Gastrocnemius medialis (tissue), 4 donors: ENCODE data around the gene PCCA. TPM values are rescaled to one million over a fixed set of nuclear protein-coding genes. Genes with fewer than 3 reads are reported as not detected.

Experiments used
- ATAC-seq, 2 donors: fragments of 150-250 bp; one replicate each; pipeline ENCODE4 v1.9.1; 2016
- DNase-seq, 2 donors: peaks; one replicate each; pipeline ENCODE4 v3.0.0-alpha.2; 2019
- H3K27ac ChIP-seq, 4 donors: fragments of 200-600 bp; sonication (generic); 1 replicate in 1 of 4; 2 replicates in 3 of 4; pipeline ENCODE4 v1.5.1; 2016 to 2018; ENCODE audit warnings: mild to moderate bottlenecking in 2 of 4, moderate library complexity in 1 of 4
- H3K27me3 ChIP-seq, 3 donors: fragments of 200-600 bp; sonication (generic) in 2 of 3; 1 replicate in 1 of 3; 2 replicates in 2 of 3; pipeline versions ENCODE4 v1.5.1 to v1.6.0; 2016 to 2019; ENCODE audit warnings: mild to moderate bottlenecking in 1 of 3, moderate library complexity in 1 of 3
- H3K36me3 ChIP-seq, 2 donors: fragments of 200-600 bp; sonication (generic) in 1 of 2; one replicate each; pipeline ENCODE4 v1.5.1; 2017 to 2018
- H3K4me1 ChIP-seq, 2 donors: fragments of 200-600 bp; sonication (generic) in 1 of 2; one replicate each; pipeline ENCODE4 v1.5.1; 2016 to 2017; ENCODE audit warnings: mild to moderate bottlenecking in 2 of 2
- H3K4me3 ChIP-seq, 4 donors: fragments of 200-600 bp; sonication (generic) in 3 of 4; 1 replicate in 1 of 4; 2 replicates in 3 of 4; pipeline ENCODE4 v1.5.1; 2016 to 2019; ENCODE audit warnings: mild to moderate bottlenecking in 2 of 4
- H3K9me3 ChIP-seq, 3 donors: fragments of 200-600 bp; sonication (generic) in 2 of 3; 1 replicate in 1 of 3; 2 replicates in 2 of 3; pipeline ENCODE4 v1.5.1; 2016 to 2019
- CTCF ChIP-seq, 5 experiments: fragments of 450-650 bp in 3 of 5; fragments of 200-600 bp in 2 of 5; sonication (generic) in 2 of 5; IDR thresholded peaks in 4 of 5; conservative IDR thresholded peaks in 1 of 5; 1 replicate in 4 of 5; 2 replicates in 1 of 5; pipeline ENCODE4 v1.5.1; 2016 to 2019; ENCODE audit warnings: antibody characterized with exemption in 5 of 5, mild to moderate bottlenecking in 3 of 5, moderate library complexity in 3 of 5
- POLR2A ChIP-seq, 2 donors: fragments of 450-650 bp; IDR thresholded peaks; one replicate each; pipeline ENCODE4 v1.6.1; 2017; ENCODE audit warnings: antibody characterized with exemption in 2 of 2, mild to moderate bottlenecking in 2 of 2, moderate library complexity in 2 of 2
- in situ Hi-C, 4 donors: fragments of 200-750 bp; cut with MboI; loops; one replicate each; pipeline versions ENCODE4 v1.15.0 to v1.8.0; 2017; ENCODE audit warnings: low sequenced_read_pairs in 4 of 4
- intact Hi-C: fragments of 100-400 bp; cut with DNase I; formaldehyde crosslinking; loops from one replicate; pipeline ENCODE4 v1.15.1; 2023; ENCODE audit warnings: low total_unique reads
- total RNA-seq, 4 donors: library from RNA; depleted of rRNA; stranded (reverse); fragments of >200 nt; gene quantifications; one replicate each; pipeline versions ENCODE4 v1.1.0 to v1.2.3, GENCODE V29; 2016

PCCA gene
- total RNA-seq, 4 donors from 2014 or later: 7.5 to 19.5 (median 10.8) TPM

GRCh38 chr13:100349594-100349993 lies 260.7 kb downstream of the PCCA start:
- TF ChIP-seq CTCF (IDR thresholded peaks at IDR 0.05 in 4 of 5, conservative IDR thresholded peaks at IDR 0.05 in 1 of 5): no peak
- no peak for TF ChIP-seq POLR2A (IDR thresholded peaks at IDR 0.05)
- no peak overlapping the region for H3K27ac ChIP-seq
- no peaks in the 10 kb centered on the region for H3K27me3 ChIP-seq
- in situ Hi-C loops: no loop called here
- ATAC-seq (peak in 1 of 2 donors; percentile 65), DNase-seq (no peak)
- no peaks in the 10 kb centered on the region for H3K9me3 ChIP-seq
- intact Hi-C loops: no loop called here
- H3K36me3 ChIP-seq: no peaks in the 10 kb centered on the region
- H3K4me1 ChIP-seq: no peaks in the 10 kb centered on the region
- H3K4me3 ChIP-seq: no peak overlapping the region

GRCh38 chr13:100350601-100351000 lies 261.7 kb downstream of the PCCA start:
- DNase-seq (no peak), ATAC-seq (no peak)
- H3K27me3 ChIP-seq: no peaks in the 10 kb centered on the region
- no peaks in the 10 kb centered on the region for H3K4me1 ChIP-seq
- H3K27ac ChIP-seq: no peak overlapping the region
- in situ Hi-C loops (no loop called here), intact Hi-C loops (no loop called here)
- no peaks in the 10 kb centered on the region for H3K9me3 ChIP-seq
- H3K36me3 ChIP-seq: no peaks in the 10 kb centered on the region
- TF ChIP-seq CTCF (IDR thresholded peaks at IDR 0.05 in 4 of 5, conservative IDR thresholded peaks at IDR 0.05 in 1 of 5): no peak
- no peak for TF ChIP-seq POLR2A (IDR thresholded peaks at IDR 0.05)
- H3K4me3 ChIP-seq: no peak overlapping the region

GRCh38 chr13:100356426-100356825 lies 267.5 kb downstream of the PCCA start:
- H3K4me1 ChIP-seq: no peaks in the 10 kb centered on the region
- in situ Hi-C loops: no loop called here

GRCh38 chr13:100356889-100357288 lies 268.0 kb downstream of the PCCA start:
- Histone ChIP-seq H3K27ac (no peak overlapping the region), H3K4me3 (no peak overlapping the region), H3K9me3 (no peaks in the 10 kb centered on the region), H3K27me3 (no peaks in the 10 kb centered on the region), H3K4me1 (no peaks in the 10 kb centered on the region), H3K36me3 (no peaks in the 10 kb centered on the region)
- DNase-seq: no peak
- intact Hi-C loops (no loop called here), in situ Hi-C loops (no loop called here)
- TF ChIP-seq POLR2A (IDR thresholded peaks at IDR 0.05) (no peak), CTCF (IDR thresholded peaks at IDR 0.05 in 4 of 5, conservative IDR thresholded peaks at IDR 0.05 in 1 of 5) (no peak)
- no peak for ATAC-seq

More at GRCh38 chr13:100356426-100356825, 267.5 kb downstream of the PCCA start:
- intact Hi-C loops: no loop called here
- no peaks in the 10 kb centered on the region for H3K36me3 ChIP-seq
- no peak overlapping the region for H3K4me3 ChIP-seq
- no peak overlapping the region for H3K27ac ChIP-seq
- DNase-seq (no peak), ATAC-seq (no peak)
- no peaks in the 10 kb centered on the region for H3K27me3 ChIP-seq
- no peak for TF ChIP-seq CTCF (IDR thresholded peaks at IDR 0.05 in 4 of 5, conservative IDR thresholded peaks at IDR 0.05 in 1 of 5)
- TF ChIP-seq POLR2A (IDR thresholded peaks at IDR 0.05): no peak
- H3K9me3 ChIP-seq: no peaks in the 10 kb centered on the region

- Histone ChIP-seq H3K4me3 (no peak overlapping the region), H3K27ac (no peak overlapping the region), H3K27me3 (no peaks in the 10 kb centered on the region), H3K36me3 (no peaks in the 10 kb centered on the region), H3K4me1 (no peaks in the 10 kb centered on the region), H3K9me3 (no peaks in the 10 kb centered on the region)
- intact Hi-C loops (no loop called here), in situ Hi-C loops (no loop called here)
- TF ChIP-seq CTCF (IDR thresholded peaks at IDR 0.05 in 4 of 5, conservative IDR thresholded peaks at IDR 0.05 in 1 of 5) (no peak), POLR2A (IDR thresholded peaks at IDR 0.05) (no peak)
- DNase-seq (no peak), ATAC-seq (no peak)
Observed at GRCh38 chr13:100357764-100358163, 268.9 kb downstream of the PCCA start.
